Stimulated activated CD8-positive, alpha-beta memory T cell treated with anti-CD3 and anti-CD28 coated beads, Interleukin-12 subunit alpha, Interleukin-12 subunit beta, amount 100 ng/mL, for 4 hours (primary cell): ENCODE data around the gene ANP32B.
"Not testable (repeated sequence)": the region's sequence is repeated elsewhere in the genome, so short reads cannot be mapped to it uniquely, and the experiment has no call there.

Experiments
- DNase-seq: peaks from one replicate; pipeline ENCODE4 v3.0.0-alpha.2; 2020; ENCODE audit warnings: low read depth

The ANP32B gene

GRCh38 chr9:97993000-97993399, 9.9 kb downstream of the ANP32B start:
- DNase-seq, result no peak

DNA sequence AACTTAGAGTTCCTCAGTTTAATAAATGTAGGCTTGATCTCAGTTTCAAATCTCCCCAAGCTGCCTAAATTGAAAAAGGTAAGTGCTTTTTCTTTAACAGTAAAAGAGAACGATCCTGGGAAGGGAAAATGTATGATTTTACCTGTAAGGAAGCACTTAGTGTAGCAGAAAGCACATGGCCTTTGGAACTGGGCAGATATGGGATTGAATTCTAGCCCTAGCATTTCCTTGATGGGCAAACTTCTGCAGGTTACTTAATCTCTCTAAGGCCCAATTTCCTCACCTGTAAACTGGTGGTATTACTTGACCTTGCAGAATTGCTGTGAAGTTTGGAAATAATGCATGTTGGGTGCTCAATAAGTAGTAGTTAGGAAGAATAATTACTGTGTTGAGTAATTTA, 11.6 kb downstream of the ANP32B start:
- DNase-seq, result no peak

DNA sequence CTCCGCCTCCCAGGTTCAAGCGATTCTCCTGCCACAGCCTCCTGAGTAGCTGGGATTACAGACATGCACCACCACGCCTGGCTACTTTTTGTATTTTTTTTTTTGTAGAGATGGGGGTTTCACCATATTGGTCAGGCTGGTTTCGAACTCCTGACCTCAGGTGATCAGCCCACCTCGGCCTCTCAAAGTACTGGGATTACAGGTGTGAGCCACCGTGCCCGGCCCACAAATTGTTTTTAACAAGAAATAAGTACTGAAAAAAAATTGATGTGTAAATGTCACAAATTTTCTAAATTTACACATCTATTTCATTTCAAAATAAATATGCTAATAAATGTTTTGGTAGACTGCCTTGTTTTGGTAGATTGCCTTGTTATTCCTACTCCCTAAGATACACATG, 13.5 kb downstream of the ANP32B start:
- DNase-seq, result not testable (repeated sequence)

GRCh38 chr9:97997330-97998276, 14.5 kb downstream of the ANP32B start:
- no peak for DNase-seq

- DNase-seq, result no peak
These were observed 19.7 kb downstream of the ANP32B start for GRCh38 chr9:98002808-98003207.

DNA sequence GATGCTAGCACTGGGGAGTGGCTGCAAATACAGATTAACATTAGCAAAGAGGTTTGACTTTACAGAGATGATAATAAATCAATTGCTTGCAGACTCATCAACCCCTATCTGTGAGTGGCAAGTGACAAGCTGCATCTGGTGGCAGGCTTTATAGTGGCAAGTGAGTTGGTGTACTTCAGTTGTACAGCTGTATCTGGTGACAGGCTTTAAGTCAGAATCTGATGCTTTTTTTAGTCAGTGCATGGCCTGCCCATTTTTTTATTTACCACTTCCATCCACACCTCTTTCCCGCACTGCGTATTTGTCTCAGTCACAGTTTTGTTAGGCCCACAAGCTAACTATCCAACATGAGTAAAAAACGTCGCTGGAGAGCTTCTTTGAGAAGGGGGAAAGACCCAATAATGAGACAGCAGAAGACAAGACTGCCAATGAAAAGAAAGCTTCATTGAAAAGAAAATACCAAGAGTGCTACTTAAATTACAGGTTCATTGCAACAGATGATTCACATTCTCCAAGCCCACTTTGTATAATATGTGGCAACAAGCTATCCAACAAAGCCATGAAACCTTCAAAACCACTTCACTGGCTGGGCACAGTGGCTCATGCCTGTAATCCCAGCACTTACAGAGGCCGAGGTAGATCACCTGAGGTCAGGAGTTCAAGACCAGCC, 23.1 kb downstream of the ANP32B start:
- DNase-seq, result no peak

GRCh38 chr9:98007251-98007928, 24.2 kb downstream of the ANP32B start:
- DNase-seq, result no peak

DNA sequence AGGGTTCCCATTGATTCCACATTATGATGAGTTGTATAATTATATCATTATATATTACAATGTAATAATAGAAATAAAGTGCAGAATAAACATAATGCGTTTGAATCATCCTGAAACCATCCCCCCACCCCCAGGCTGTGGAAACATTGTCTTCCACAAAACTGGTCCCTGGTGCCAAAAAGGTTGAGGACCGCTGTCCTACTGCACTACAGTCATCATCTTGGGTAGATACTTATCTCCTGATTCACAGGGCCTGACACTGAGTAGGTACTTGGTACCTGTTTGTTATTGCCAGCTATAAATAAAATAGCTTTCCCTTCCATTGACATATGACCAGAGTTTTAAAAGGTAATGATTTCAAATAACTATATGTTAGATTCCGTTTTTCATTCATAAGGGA, 25.6 kb downstream of the ANP32B start:
- no peak for DNase-seq

DNA sequence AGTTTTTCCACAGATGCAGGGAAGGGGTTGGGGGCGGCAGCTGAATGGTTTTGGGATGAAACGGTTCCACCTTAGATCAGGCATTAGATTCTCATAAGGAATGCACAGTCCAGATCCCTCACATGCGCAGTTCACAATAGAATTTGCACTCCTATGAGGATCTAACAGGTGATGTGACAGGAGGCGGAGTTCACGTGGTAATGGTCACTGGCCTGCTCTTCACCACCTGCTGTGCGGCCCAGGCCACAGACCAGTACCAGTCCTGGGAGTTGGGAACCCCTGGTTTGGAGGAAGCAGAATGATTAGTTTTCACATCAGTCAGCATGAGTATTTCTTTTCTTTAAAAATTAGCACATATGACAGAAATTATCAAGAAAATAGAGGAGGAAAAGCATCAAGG, 26.3 kb downstream of the ANP32B start:
- DNase-seq, result no peak

DNA sequence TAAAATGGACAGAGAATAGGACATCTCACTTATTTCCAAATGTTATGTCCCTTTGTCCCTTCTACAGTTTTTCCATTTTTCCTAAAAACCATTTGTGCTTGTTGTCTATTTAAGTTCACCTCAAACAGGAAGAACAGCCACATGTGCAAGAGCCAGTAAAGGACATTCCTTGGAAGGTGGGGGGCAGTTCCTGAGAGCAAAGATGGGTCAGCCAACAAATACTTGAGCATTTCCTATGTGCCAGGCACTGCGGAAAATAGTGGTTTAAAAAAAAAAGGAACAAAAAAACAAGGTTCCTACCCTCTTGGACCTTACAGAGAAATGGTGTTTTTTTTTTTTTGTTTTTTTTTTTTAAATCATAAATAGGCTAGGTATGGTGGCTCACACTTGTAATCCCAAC, 26.8 kb downstream of the ANP32B start:
- no peak for DNase-seq

GRCh38 chr9:98010445-98010844, 27.3 kb downstream of the ANP32B start:
- DNase-seq, result no peak

DNA sequence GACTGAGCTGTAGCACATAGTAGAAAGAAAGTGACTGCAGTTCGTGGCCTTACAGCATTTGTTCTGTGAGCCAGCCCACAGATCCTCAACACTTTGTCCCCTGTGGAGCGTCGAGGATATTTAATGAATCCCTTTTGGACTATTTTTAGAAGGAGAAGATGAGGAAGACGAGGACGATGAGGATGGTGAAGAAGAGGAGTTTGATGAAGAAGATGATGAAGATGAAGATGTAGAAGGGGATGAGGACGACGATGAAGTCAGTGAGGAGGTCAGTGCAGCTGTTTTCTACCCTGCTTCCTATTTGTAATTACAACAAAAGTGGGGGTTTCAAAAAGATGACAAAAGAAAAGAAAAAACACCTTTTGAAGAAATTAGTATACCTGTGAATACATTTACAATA, 28.0 kb downstream of the ANP32B start:
- no peak for DNase-seq

- no peak for DNase-seq
These were observed 33.1 kb downstream of the ANP32B start for GRCh38 chr9:98016137-98016680.

GRCh38 chr9:98017306-98017705, 34.2 kb downstream of the ANP32B start:
- no peak for DNase-seq

DNA sequence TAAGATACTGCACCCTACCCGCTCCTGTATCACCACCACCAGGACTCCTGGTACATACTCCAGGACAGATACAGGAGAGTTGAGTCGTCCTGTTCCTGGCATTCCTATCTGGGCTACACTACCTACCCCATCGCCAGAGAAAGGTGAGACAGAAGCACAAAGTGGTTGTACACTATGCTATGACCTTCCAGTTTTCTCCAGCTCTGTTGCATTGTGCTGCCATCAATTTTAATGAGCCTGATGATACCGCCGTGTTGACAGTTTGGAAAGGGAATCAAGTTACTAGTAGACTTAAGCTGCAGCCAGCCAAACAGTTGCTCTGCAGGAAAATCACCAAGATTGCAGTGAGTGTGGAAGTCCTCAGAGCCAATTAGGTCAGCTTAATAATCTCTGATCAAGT, 35.2 kb downstream of the ANP32B start:
- no peak for DNase-seq

- no peak for DNase-seq
These were observed 36.0 kb downstream of the ANP32B start for GRCh38 chr9:98019098-98019497.

GRCh38 chr9:98019869-98020268, 36.7 kb downstream of the ANP32B start:
- not testable (repeated sequence) for DNase-seq

- no peak for DNase-seq
These were observed 37.5 kb downstream of the ANP32B start for GRCh38 chr9:98020476-98021145.

DNA sequence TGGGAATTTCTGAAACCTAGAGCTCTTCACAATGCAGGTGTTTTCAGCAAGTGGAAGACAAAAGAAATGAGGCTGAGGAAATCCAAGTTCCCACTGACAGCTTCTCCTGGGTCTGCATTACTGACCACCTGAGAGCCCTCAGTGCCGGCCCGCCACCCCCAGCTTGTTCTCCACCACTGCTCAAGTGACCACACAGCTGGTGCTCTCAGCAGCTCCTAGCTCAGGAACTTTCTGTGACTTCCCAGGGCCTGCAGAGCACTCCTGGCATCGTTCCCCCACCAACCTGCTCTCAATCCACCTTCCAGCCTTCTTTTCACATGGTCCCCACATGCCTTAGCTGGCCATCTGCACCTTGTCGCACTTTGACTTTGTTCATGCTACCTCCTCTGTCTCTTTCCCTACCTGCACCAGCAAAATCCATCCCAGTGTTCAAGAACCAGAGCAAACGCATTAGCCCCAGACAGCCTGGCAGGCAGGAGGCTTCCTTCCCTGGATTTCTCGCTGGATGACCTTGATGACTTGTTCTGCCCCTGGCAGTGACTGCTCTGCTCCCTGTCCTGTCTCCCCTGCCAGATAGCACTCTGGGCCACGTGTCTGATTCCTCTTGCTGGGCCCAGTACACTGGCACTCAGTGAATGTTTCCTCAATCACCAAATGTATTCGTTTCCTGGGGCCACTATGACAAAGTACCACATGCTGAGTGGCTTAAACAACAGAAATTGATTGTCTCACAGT, 38.3 kb downstream of the ANP32B start:
- DNase-seq, result no peak

DNA sequence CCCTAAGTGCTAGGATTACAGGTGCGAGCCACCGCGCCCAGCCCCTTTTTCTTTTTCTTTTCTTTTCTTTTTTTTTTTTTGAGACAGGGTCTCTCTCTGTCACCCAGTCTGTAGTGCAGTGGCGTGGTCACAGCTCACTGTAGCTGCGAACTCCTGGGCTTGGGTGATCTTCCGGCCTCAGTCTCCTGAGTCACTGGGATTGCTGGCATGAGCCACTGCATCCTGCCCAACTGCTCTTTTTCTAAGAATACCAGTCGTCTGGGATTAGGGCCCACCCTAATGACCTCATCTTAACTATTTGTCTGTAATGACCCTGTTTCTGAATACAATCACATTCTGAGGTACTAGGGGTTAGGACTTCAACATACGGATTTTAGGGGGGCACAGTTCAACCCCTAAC, 39.3 kb downstream of the ANP32B start:
- DNase-seq, result no peak

DNA sequence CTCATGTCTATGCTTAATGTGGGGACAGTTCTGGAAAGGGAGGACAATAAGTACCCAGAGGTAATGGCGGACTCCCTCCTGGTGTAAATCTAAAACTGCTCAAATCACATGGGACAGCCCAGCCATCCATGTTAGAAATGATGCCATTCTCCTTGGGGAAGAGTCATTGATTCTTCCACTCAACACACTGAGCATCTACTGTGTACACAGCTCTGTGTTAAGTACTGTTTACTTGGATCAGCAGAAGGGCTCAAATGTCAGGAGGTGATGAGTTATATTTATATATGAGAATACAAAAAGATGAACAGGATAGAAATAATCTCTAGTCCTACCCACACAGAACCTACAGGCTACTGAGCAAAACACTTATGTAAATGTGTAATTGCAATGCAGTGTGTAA, 41.6 kb downstream of the ANP32B start:
- DNase-seq, result no peak
